ENCODE data around the gene PLB1. TPM values are rescaled to one million over a fixed set of nuclear protein-coding genes. Genes with fewer than 3 reads are reported as not detected.

PLB1 gene
- total RNA-seq, 2 donors from 2014 or later = 2.1 to 3.0 TPM

- no peak overlapping the region for H3K27ac ChIP-seq
These were observed 69.2 kb downstream of the PLB1 start for GRCh38 chr2:28565033-28565432.

GRCh38 chr2:28565720-28566295 is 69.9 kb downstream of the PLB1 start:
- Histone ChIP-seq H3K4me3 (no peak overlapping the region), H3K36me3 (no peaks in the 10 kb centered on the region), H3K27me3 (no peaks in the 10 kb centered on the region), H3K27ac (peak overlapping the region in 1 of 2 donors; percentile 76), H3K4me1 (peaks cover 0 to 6% of the 10 kb centered on the region in 2 donors), H3K9me3 (no peaks in the 10 kb centered on the region)
- no peak for TF ChIP-seq CTCF (IDR thresholded peaks at IDR 0.05)
- DNase-seq (ENCODE audit: low spot score) = no peak

More at GRCh38 chr2:28565033-28565432, 69.2 kb downstream of the PLB1 start:
- no peak for DNase-seq (ENCODE audit: low spot score)
- peaks cover 0 to 6% of the 10 kb centered on the region in 2 donors for H3K4me1 ChIP-seq
- no peaks in the 10 kb centered on the region for H3K27me3 ChIP-seq
- H3K4me3 ChIP-seq = no peak overlapping the region
- TF ChIP-seq CTCF (IDR thresholded peaks at IDR 0.05) = no peak
- H3K36me3 ChIP-seq = no peaks in the 10 kb centered on the region
- H3K9me3 ChIP-seq = no peaks in the 10 kb centered on the region

GRCh38 chr2:28566521-28567041 is 70.7 kb downstream of the PLB1 start:
- no peaks in the 10 kb centered on the region for H3K9me3 ChIP-seq
- DNase-seq (ENCODE audit: low spot score) = peak; percentile 85
- peak overlapping the region; percentile 55 to 76 for H3K27ac ChIP-seq
- peaks cover 0 to 6% of the 10 kb centered on the region in 2 donors for H3K4me1 ChIP-seq
- TF ChIP-seq CTCF (IDR thresholded peaks at IDR 0.05) = peak; percentile 100
- peak overlapping the region; percentile 43 to 65 for H3K4me3 ChIP-seq
- H3K36me3 ChIP-seq = no peaks in the 10 kb centered on the region
- no peaks in the 10 kb centered on the region for H3K27me3 ChIP-seq

- H3K27me3 ChIP-seq = no peaks in the 10 kb centered on the region
- H3K36me3 ChIP-seq = no peaks in the 10 kb centered on the region
- H3K4me1 ChIP-seq = peaks cover 0 to 6% of the 10 kb centered on the region in 2 donors
- peak overlapping the region; percentile 43 to 65 for H3K4me3 ChIP-seq
- no peak for TF ChIP-seq CTCF (IDR thresholded peaks at IDR 0.05)
- H3K9me3 ChIP-seq = no peaks in the 10 kb centered on the region
- H3K27ac ChIP-seq = peak overlapping the region; percentile 55 to 76
- no peak for DNase-seq (ENCODE audit: low spot score)
These were observed 71.2 kb downstream of the PLB1 start for GRCh38 chr2:28567061-28567471.

- Histone ChIP-seq H3K36me3 (no peaks in the 10 kb centered on the region), H3K9me3 (no peaks in the 10 kb centered on the region), H3K27ac (no peak overlapping the region), H3K4me1 (peaks cover 0 to 6% of the 10 kb centered on the region in 2 donors), H3K27me3 (no peaks in the 10 kb centered on the region), H3K4me3 (no peak overlapping the region)
- no peak for TF ChIP-seq CTCF (IDR thresholded peaks at IDR 0.05)
- DNase-seq (ENCODE audit: low spot score) = no peak
These were observed 72.2 kb downstream of the PLB1 start for GRCh38 chr2:28568036-28568435.

- DNase-seq (ENCODE audit: low spot score) = no peak
- H3K36me3 ChIP-seq = no peaks in the 10 kb centered on the region
- no peak overlapping the region for H3K27ac ChIP-seq
- H3K4me1 ChIP-seq = peaks cover 0 to 6% of the 10 kb centered on the region in 2 donors
- H3K4me3 ChIP-seq = no peak overlapping the region
- no peak for TF ChIP-seq CTCF (IDR thresholded peaks at IDR 0.05)
- no peaks in the 10 kb centered on the region for H3K27me3 ChIP-seq
- H3K9me3 ChIP-seq = no peaks in the 10 kb centered on the region
These were observed 72.7 kb downstream of the PLB1 start for GRCh38 chr2:28568533-28568932.

Data from right atrium auricular region (tissue), 2 donors.